ENCODE results near the gene CTU1.

CTU1 gene

DNA sequence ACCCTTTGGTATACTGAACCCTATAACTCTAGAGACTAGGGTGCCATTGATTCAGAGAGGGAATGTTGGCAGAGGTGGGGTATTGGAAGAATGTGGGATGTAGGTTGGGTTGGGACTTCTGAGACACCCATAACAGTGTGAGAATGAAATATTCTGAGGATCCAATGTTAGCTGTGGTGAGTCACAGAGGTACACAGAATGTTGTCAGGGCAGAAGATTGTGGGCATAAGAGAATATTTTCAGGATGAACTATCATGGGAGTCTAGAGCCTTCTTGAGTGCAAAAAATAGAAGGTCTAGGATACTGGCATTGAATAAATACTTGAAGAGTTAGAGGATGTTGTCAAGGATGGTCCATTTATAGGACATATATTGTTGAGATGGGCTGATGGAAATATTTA lies 52.3 kb downstream of the CTU1 start:
- no peak overlapping the region for H3K9ac ChIP-seq (ENCODE audit: low read depth, low read length)
- H3K4me3 ChIP-seq (ENCODE audit: low read length), result no peak overlapping the region
- no peaks in the 10 kb centered on the region for H3K36me3 ChIP-seq (ENCODE audit: insufficient read depth, low read length)
- no peaks in the 10 kb centered on the region for H3K9me3 ChIP-seq (replicated peaks; ENCODE audit: low read length)
- no peaks in the 10 kb centered on the region for H3K27me3 ChIP-seq (ENCODE audit: control insufficient read depth, insufficient read depth, low read length)
- no peaks in the 10 kb centered on the region for H3K4me1 ChIP-seq (ENCODE audit: control insufficient read depth, insufficient read depth, low read length)
- H3K4me2 ChIP-seq (ENCODE audit: low read length), result no peak overlapping the region

Measured in skeletal muscle satellite cell (primary cell).